Prostate gland (tissue), 2 donors: ENCODE data around the gene TECR.

Source experiments
- POLR2A ChIP-seq: fragments of 450-650 bp; IDR thresholded peaks from one replicate; pipeline ENCODE4 v1.6.1; 2016; ENCODE audit warnings: antibody characterized with exemption, mild to moderate bottlenecking
- POLR2AphosphoS5 ChIP-seq: sonication (generic); formaldehyde crosslinking; IDR thresholded peaks from one replicate; pipeline ENCODE4 v1.6.1; 2017; ENCODE audit warnings: antibody characterized with exemption
- TF ChIP-seq, protein P1 (sequence below), 4 experiments: fragments of 200-600 bp in 2 of 4; fragments of 450-650 bp in 2 of 4; sonication (generic) in 2 of 4; IDR thresholded peaks; 1 replicate in 3 of 4; 2 replicates in 1 of 4; pipeline ENCODE4 v1.5.1; 2016 to 2019; ENCODE audit warnings: antibody characterized with exemption in 4 of 4, mild to moderate bottlenecking in 2 of 4, moderate library complexity in 2 of 4

DNA sequence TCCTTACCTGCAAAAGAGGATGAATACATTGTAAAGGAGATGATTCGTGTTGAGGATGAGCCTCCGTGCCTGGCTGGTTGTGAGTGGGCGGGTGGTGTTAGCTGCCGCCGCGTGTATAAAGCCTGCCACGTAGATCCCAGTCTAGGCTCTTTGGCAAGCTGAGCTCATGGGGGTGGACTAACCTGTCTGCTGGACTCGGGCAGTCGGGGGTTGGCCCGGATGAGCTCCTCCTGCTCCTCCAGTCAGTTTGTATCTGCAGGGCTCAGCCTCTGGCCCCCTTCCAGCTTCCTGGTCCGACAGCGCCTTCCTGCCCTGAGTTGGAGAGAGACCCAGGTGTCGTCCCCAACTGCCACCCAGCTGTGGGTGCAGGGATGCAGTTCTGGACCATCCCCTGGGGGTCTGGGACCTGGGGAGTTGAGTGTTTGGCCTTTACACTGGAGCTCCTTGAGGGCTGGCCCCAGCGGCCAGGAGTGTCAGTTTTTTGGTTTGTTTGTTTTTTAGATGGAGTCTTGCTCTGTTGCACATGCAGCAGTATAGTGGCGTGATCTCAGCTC lies 20.9 kb downstream of the TECR start:
- peak; percentile 32 for TF ChIP-seq POLR2A
- TF ChIP-seq, protein P1, sequence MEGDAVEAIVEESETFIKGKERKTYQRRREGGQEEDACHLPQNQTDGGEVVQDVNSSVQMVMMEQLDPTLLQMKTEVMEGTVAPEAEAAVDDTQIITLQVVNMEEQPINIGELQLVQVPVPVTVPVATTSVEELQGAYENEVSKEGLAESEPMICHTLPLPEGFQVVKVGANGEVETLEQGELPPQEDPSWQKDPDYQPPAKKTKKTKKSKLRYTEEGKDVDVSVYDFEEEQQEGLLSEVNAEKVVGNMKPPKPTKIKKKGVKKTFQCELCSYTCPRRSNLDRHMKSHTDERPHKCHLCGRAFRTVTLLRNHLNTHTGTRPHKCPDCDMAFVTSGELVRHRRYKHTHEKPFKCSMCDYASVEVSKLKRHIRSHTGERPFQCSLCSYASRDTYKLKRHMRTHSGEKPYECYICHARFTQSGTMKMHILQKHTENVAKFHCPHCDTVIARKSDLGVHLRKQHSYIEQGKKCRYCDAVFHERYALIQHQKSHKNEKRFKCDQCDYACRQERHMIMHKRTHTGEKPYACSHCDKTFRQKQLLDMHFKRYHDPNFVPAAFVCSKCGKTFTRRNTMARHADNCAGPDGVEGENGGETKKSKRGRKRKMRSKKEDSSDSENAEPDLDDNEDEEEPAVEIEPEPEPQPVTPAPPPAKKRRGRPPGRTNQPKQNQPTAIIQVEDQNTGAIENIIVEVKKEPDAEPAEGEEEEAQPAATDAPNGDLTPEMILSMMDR (IDR thresholded peaks at IDR 0.05), result peak in 1 of 4 experiments; percentile 22
- peak; percentile 65 for TF ChIP-seq POLR2AphosphoS5
